ENCODE data around the gene TTC12. TPM values are rescaled to one million over a fixed set of nuclear protein-coding genes. Genes with fewer than 3 reads are reported as not detected.

TTC12 gene
- total and polyA plus RNA-seq, 12 donors, result 3.3 to 18.0 (median 7.8) TPM

DNA sequence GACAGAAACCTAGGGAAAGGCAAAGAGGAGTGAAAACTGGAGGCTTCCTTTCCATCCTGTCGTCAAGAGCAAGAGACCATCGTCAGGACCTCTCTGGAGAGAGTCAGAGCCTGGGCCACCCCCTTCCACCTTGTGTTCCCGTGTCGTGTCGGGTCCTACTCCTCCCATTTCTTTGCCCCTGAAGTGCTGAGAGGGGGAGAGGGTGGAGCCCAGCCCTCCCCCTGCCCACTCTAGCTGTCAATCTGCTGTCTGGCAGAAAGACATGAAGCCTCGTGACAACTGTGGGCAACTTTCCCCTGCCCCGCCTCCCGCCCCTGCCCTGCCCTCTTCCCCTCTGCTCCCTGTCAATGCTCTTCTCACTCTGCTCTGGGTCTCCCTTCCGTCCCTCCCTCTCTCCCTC is 93.8 kb downstream of the TTC12 start:
- ATAC-seq (no peak), DNase-seq (no peak)
- Histone ChIP-seq H3K36me3 (no peaks in the 10 kb centered on the region), H3K9me3 (no peaks in the 10 kb centered on the region), H3K27ac (no peak overlapping the region), H3K4me1 (no peaks in the 10 kb centered on the region), H3K27me3 (peaks cover 0 to 4% (median 0%) of the 10 kb centered on the region in 7 donors), H3K4me3 (no peak overlapping the region)
- WGBS, 2 donors, result 52 to 54% methylated on average over 9 of the region's 9 CpGs
- intact Hi-C loops (cut with DNase I), result no loop called here
- no peak for TF ChIP-seq CTCF (IDR thresholded peaks at IDR 0.05)

- WGBS, 2 donors, result 85 to 92% methylated on average over 9 of the region's 9 CpGs
- DNase-seq, result no peak
- no peaks in the 10 kb centered on the region for H3K36me3 ChIP-seq
- no peak for ATAC-seq
- H3K4me3 ChIP-seq, result no peak overlapping the region
- TF ChIP-seq CTCF (IDR thresholded peaks at IDR 0.05), result no peak
- peaks cover 0 to 4% (median 0%) of the 10 kb centered on the region in 7 donors for H3K27me3 ChIP-seq
- H3K9me3 ChIP-seq, result no peaks in the 10 kb centered on the region
- no peaks in the 10 kb centered on the region for H3K4me1 ChIP-seq
- H3K27ac ChIP-seq, result no peak overlapping the region
- intact Hi-C loops (cut with DNase I), result no loop called here
These were observed 94.5 kb downstream of the TTC12 start for GRCh38 chr11:113408887-113409286.

GRCh38 chr11:113409526-113409925 is 95.1 kb downstream of the TTC12 start:
- intact Hi-C loops (cut with DNase I), result no loop called here
- no peak overlapping the region for H3K27ac ChIP-seq
- 76 to 78% methylated on average over 3 of the region's 3 CpGs for WGBS, 2 donors
- DNase-seq, result no peak
- H3K4me3 ChIP-seq, result no peak overlapping the region
- no peak for ATAC-seq
- H3K4me1 ChIP-seq, result no peaks in the 10 kb centered on the region
- H3K9me3 ChIP-seq, result no peaks in the 10 kb centered on the region
- TF ChIP-seq CTCF (IDR thresholded peaks at IDR 0.05), result no peak
- no peaks in the 10 kb centered on the region for H3K36me3 ChIP-seq
- H3K27me3 ChIP-seq, result peaks cover 0 to 4% (median 0%) of the 10 kb centered on the region in 7 donors

GRCh38 chr11:113410414-113411135 is 96.2 kb downstream of the TTC12 start:
- intact Hi-C loops (cut with DNase I), result no loop called here
- no peak for TF ChIP-seq CTCF (IDR thresholded peaks at IDR 0.05)

More at GRCh38 chr11:113410414-113411135, 96.2 kb downstream of the TTC12 start:
- DNase-seq (no peak), ATAC-seq (no peak)
- 91 to 94% methylated on average over 21 of the region's 21 CpGs for WGBS, 2 donors
- no peaks in the 10 kb centered on the region for H3K9me3 ChIP-seq
- H3K27me3 ChIP-seq, result peaks cover 0 to 4% (median 0%) of the 10 kb centered on the region in 7 donors
- H3K27ac ChIP-seq, result no peak overlapping the region
- H3K4me1 ChIP-seq, result no peaks in the 10 kb centered on the region
- H3K36me3 ChIP-seq, result no peaks in the 10 kb centered on the region
- no peak overlapping the region for H3K4me3 ChIP-seq

Data from heart right ventricle (tissue), 16 donors.